Naive thymus-derived CD8-positive, alpha-beta T cell (primary cell): Measurements from ENCODE around the gene TUBGCP4. TPM values are rescaled to one million over a fixed set of nuclear protein-coding genes. Genes with fewer than 3 reads are reported as not detected.
A peak's percentile ranks its signal among the peaks of the same experiment; 100 is the strongest.

Experiments
- ATAC-seq, 2 donors: fragments of 150-1000 bp; cut with Tn5 transposase in 1 of 2; sonication (Bioruptor Pico), chemical (Tn5 transposase) in 1 of 2; 1 replicate in 1 of 2; 2 replicates in 1 of 2; pipeline ENCODE4 v1.10.0; 2021; ENCODE audit warnings: mild to moderate bottlenecking in 2 of 2, moderate library complexity in 2 of 2
- POLR2A ChIA-PET: fragments of 350-600 bp; sonication (Branson Sonifier 250); formaldehyde crosslinking; loops from one replicate; lab custom pipeline; 2021; ENCODE audit warnings: antibody characterized with exemption; lab: Charles Lee
- DNase-seq, 10 donors: peaks; one replicate each; pipeline versions ENCODE4 v3.0.0 to v3.0.0-alpha.2; 2020 to 2022
- H3K27ac Mint-ChIP-seq, 10 donors: one replicate each; pipeline ENCODE4 v1.8.0; 2020 to 2022; ENCODE audit warnings: mild to moderate bottlenecking in 10 of 10, mixed read lengths in 10 of 10, moderate library complexity in 4 of 10, inconsistent platforms in 1 of 10
- H3K27me3 Mint-ChIP-seq, 5 donors: one replicate each; pipeline ENCODE4 v1.8.0; 2021 to 2022; ENCODE audit warnings: mixed read lengths in 5 of 5
- H3K36me3 Mint-ChIP-seq, 3 donors: one replicate each; pipeline ENCODE4 v1.8.0; 2020 to 2022; ENCODE audit warnings: mixed read lengths in 3 of 3, mild to moderate bottlenecking in 2 of 3, inconsistent platforms in 1 of 3
- H3K4me1 Mint-ChIP-seq, 4 donors: one replicate each; pipeline ENCODE4 v1.8.0; 2021 to 2022; ENCODE audit warnings: mixed read lengths in 4 of 4
- H3K4me3 Mint-ChIP-seq, 10 donors: one replicate each; pipeline ENCODE4 v1.8.0; 2020 to 2022; ENCODE audit warnings: mild to moderate bottlenecking in 10 of 10, mixed read lengths in 10 of 10, moderate library complexity in 6 of 10, inconsistent platforms in 1 of 10
- H3K9me3 Mint-ChIP-seq, 9 donors: one replicate each; pipeline ENCODE4 v1.8.0; 2020 to 2022; ENCODE audit warnings: mixed read lengths in 9 of 9, mild to moderate bottlenecking in 3 of 9, inconsistent platforms in 1 of 9, moderate library complexity in 1 of 9
- polyA plus RNA-seq, 3 donors: library from polyadenylated mRNA; unstranded; fragments of 300-500 nt; fragmentation: Illumina TruSeq; gene quantifications; one replicate each; pipeline ENCODE4 v1.2.3, GENCODE V29; 2021
- total RNA-seq, 8 experiments: library from RNA in 2 of 8; stranded (reverse) in 2 of 8; gene quantifications; one replicate each; pipeline ENCODE4 v1.2.3 and lab custom pipeline; 2021 to 2026

Gene TUBGCP4
- total and polyA plus RNA-seq, 5 experiments from 2014 or later: 7.6 to 22.7 (median 15.0) TPM

GRCh38 chr15:43440721-43441281 lies 69.9 kb downstream of the TUBGCP4 start:
- Mint-ChIP-seq H3K4me1 (peaks cover 0 to 4% (median 2%) of the 10 kb centered on the region in 4 donors), H3K9me3 (no peaks in the 10 kb centered on the region), H3K27ac (peak overlapping the region in 3 of 10 donors; percentile 3 to 77 (median 4)), H3K4me3 (no peak overlapping the region), H3K36me3 (peaks cover 0 to 57% (median 11%) of the 10 kb centered on the region in 3 donors), H3K27me3 (no peaks in the 10 kb centered on the region)
- POLR2A ChIA-PET: interaction anchor here (0.7 kb wide), 1 partner anchor 69 kb away, joined by 4 read pairs; no protein-coding TSS in a partner anchor
- ATAC-seq (peak; percentile 55 to 57), DNase-seq (peak in 3 of 10 donors; percentile 5 to 19 (median 18))

- POLR2A ChIA-PET: no interaction called here
- Mint-ChIP-seq H3K9me3 (no peaks in the 10 kb centered on the region), H3K4me3 (no peak overlapping the region), H3K4me1 (peaks cover 0 to 4% (median 2%) of the 10 kb centered on the region in 4 donors), H3K27ac (peak overlapping the region in 5 of 10 donors; percentile 3 to 77 (median 47)), H3K36me3 (peaks cover 0 to 56% (median 13%) of the 10 kb centered on the region in 3 donors), H3K27me3 (no peaks in the 10 kb centered on the region)
- ATAC-seq (no peak), DNase-seq (no peak)
Observed at GRCh38 chr15:43441316-43441715, 70.4 kb downstream of the TUBGCP4 start.

- DNase-seq (no peak), ATAC-seq (no peak)
- no peak overlapping the region for H3K27ac Mint-ChIP-seq
- H3K27me3 Mint-ChIP-seq: no peaks in the 10 kb centered on the region
- no peak overlapping the region for H3K4me3 Mint-ChIP-seq
- POLR2A ChIA-PET: no interaction called here
- peaks cover 0 to 45% (median 9%) of the 10 kb centered on the region in 3 donors for H3K36me3 Mint-ChIP-seq
- no peaks in the 10 kb centered on the region for H3K9me3 Mint-ChIP-seq
- H3K4me1 Mint-ChIP-seq: peaks cover under 1 to 10% (median 5%) of the 10 kb centered on the region in 4 donors
Observed at GRCh38 chr15:43446344-43446743, 75.4 kb downstream of the TUBGCP4 start.

GRCh38 chr15:43449981-43450380 lies 79.1 kb downstream of the TUBGCP4 start:
- no peak for DNase-seq
- H3K4me1 Mint-ChIP-seq: peaks cover 0 to 9% (median 5%) of the 10 kb centered on the region in 4 donors
- H3K4me3 Mint-ChIP-seq: no peak overlapping the region
- H3K27ac Mint-ChIP-seq: no peak overlapping the region
- peaks cover 0 to 49% (median 13%) of the 10 kb centered on the region in 3 donors for H3K36me3 Mint-ChIP-seq
- no peak for ATAC-seq
- H3K27me3 Mint-ChIP-seq: no peaks in the 10 kb centered on the region
- POLR2A ChIA-PET: no interaction called here
- no peaks in the 10 kb centered on the region for H3K9me3 Mint-ChIP-seq

Other genes with a start within 250 kb of the TUBGCP4 start
- 10 to 100 TPM; 16.7 to 17.3 TPM for gene TMEM62, start 237.5 kb upstream of the TUBGCP4 start, total RNA-seq
- gene TMEM62, start 237.5 kb upstream of the TUBGCP4 start, polyA plus RNA-seq: 1 to 10 TPM; 1.6 to 5.8 (median 5.4) TPM
- 100 to 1,000 TPM; 132 to 143 TPM for gene CCNDBP1, start 185.7 kb upstream of the TUBGCP4 start, total RNA-seq
- 100 to 1,000 TPM; 146 to 151 (median 147) TPM for gene CCNDBP1, start 185.7 kb upstream of the TUBGCP4 start, polyA plus RNA-seq
- gene EPB42, start 150.1 kb upstream of the TUBGCP4 start, total RNA-seq: not detected
- not detected for gene EPB42, start 150.1 kb upstream of the TUBGCP4 start, polyA plus RNA-seq
- not detected for gene TGM5, start 104.2 kb upstream of the TUBGCP4 start, total RNA-seq
- not detected for gene TGM5, start 104.2 kb upstream of the TUBGCP4 start, polyA plus RNA-seq
- not detected for gene TGM7, start 68.8 kb upstream of the TUBGCP4 start, total RNA-seq
- not detected for gene TGM7, start 68.8 kb upstream of the TUBGCP4 start, polyA plus RNA-seq
- gene LCMT2, start 40.5 kb upstream of the TUBGCP4 start, total RNA-seq: 10 to 100 TPM; 15.5 to 17.0 TPM
- gene LCMT2, start 40.5 kb upstream of the TUBGCP4 start, polyA plus RNA-seq: 1 to 10 TPM; 2.1 to 3.5 (median 3.1) TPM
- gene ZSCAN29, start 58 bp upstream of the TUBGCP4 start, total RNA-seq: 10 to 100 TPM; 33.0 to 40.2 TPM
- 1 to 10 TPM; 6.4 to 8.6 (median 7.4) TPM for gene ZSCAN29, start 58 bp upstream of the TUBGCP4 start, polyA plus RNA-seq
- 10 to 100 TPM; 34.9 to 37.7 TPM for gene TP53BP1, start 122.1 kb downstream of the TUBGCP4 start, total RNA-seq
- gene TP53BP1, start 122.1 kb downstream of the TUBGCP4 start, polyA plus RNA-seq: 1 to 10 TPM; 6.5 to 8.5 (median 7.8) TPM
- gene MAP1A, start 146.5 kb downstream of the TUBGCP4 start, total RNA-seq: under 1 TPM; 0.22 to 0.39 TPM
- gene MAP1A, start 146.5 kb downstream of the TUBGCP4 start, polyA plus RNA-seq: under 1 TPM in 2 of 3 donors, not detected in 1; 0.05 to 0.26 TPM
- 10 to 100 TPM; 46.9 to 49.8 TPM for gene PPIP5K1, start 219.1 kb downstream of the TUBGCP4 start, total RNA-seq
- gene PPIP5K1, start 219.1 kb downstream of the TUBGCP4 start, polyA plus RNA-seq: 1 to 10 TPM; 3.3 to 7.0 (median 6.5) TPM
- not detected for gene CKMT1B, start 222.9 kb downstream of the TUBGCP4 start, total RNA-seq
- gene CKMT1B, start 222.9 kb downstream of the TUBGCP4 start, polyA plus RNA-seq: not detected
- gene STRC, start 247.7 kb downstream of the TUBGCP4 start, total RNA-seq: 1 to 10 TPM; 4.2 to 5.4 TPM
- under 1 TPM in 1 of 3 donors, not detected in 2; 0.08 TPM for gene STRC, start 247.7 kb downstream of the TUBGCP4 start, polyA plus RNA-seq